ENCODE measurements around the gene ST7.

The ST7 gene

DNA sequence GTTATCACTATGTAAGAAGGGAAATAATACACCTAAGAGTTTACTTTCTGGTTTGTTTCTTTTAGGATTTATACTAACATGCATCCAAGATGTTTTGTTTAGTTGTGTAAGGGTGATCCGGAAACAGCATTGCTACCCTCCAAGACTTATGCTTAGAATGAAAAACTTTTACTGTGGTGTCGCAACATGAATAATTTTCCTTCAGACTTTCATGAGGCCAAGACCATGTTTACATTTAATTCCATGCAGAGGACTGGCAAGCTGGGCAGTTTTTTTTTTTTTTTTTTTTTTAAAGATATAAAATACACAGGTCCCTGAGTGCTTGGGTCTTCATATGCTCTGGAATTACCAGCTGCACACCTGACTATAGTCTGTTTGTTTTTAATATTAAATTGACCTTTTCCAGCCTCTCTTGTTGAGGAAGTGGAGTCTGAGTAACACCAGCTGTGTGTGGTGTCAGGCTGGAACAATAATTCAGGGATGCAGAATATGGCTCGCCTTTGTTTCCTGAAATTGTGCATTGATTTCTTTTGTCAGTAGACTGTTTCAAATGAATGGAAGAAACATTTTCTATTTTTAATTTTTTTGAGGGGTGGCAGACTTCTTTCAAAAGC, 81.7 kb downstream of the ST7 start:
- DNase-seq: no peak

DNA sequence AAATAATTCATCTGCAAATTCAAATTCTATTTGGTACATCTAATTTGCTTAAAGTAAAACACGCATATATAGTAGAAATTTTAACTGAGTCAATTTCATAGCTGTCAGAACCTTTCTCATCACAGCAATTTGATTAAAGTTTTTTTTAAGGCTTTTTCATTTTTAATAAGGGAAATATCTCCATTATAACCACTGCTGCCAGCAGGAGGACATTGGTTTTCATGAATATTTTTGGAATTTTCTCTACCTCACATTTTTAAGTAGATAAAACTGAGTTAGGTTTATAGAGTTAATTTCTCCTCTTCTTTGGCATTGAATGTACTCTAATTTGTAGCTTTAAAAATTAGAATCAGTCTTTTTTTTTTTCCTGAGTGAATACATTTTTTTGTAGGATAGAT, 82.2 kb downstream of the ST7 start:
- no peak for DNase-seq

GRCh38 chr7:117036053-117036669, 82.9 kb downstream of the ST7 start:
- DNase-seq: no peak

DNA sequence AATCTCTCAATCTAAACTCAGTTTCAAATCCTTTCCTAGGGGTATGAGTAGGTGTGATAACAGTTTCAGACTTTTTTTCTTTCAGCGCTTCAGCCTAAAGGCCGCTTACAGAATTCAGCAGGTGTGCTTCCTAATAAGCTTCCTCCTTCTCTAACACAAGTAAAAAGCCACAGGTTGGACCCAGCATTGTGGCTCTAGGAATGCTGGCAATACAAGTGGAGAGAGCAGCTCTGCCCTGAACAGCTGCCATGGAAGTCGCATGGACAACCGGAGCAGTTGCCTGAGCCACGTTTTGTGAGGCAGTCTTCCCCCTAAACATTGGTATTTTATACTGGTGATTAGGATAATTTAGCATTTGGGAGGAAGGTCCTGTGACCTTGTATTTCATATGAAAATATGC, 83.5 kb downstream of the ST7 start:
- no peak for DNase-seq

- DNase-seq: no peak
These were observed 85.1 kb downstream of the ST7 start for GRCh38 chr7:117038408-117038807.

DNA sequence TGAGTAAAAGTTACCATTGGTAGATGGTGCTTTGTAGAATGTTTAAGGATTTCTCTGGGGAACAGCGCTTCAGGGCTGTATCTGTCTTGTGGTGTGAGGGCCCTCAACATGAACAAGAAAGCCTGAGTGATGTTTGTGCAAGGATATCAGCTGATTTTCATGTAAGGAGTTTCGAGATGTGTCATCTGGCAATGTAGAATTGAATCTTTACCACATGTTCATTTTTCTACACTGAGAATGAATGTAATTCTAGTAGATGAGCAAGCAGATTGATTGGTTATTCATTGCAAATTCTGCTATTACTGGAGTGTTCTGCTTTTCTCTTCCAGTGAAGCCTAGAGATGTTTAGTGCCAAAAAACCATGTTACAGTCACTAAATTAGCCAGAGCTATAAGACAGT, 87.7 kb downstream of the ST7 start:
- DNase-seq: no peak

- DNase-seq: no peak
These were observed 88.5 kb downstream of the ST7 start for GRCh38 chr7:117041822-117042221.

- no peak for DNase-seq
These were observed 90.0 kb downstream of the ST7 start for GRCh38 chr7:117043108-117043825.

DNA sequence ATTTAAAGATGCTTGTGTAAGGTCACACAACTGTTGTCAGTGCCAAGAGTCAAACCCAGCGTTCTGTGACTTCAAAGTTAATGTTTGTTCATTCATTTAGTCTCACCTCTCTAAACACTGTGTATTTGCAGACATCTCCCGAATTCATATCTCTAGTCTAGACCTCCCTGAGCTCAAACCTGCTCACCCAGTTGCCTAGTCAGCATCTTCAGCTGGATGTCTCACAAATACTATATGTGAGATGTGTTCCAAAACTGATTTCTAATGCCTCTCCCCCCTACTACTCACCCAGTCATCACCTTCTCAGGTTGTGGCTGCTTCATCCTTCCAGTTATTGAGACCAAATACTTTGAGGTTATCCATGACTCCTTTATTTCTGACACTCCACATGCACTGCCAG, 91.4 kb downstream of the ST7 start:
- no peak for DNase-seq

DNA sequence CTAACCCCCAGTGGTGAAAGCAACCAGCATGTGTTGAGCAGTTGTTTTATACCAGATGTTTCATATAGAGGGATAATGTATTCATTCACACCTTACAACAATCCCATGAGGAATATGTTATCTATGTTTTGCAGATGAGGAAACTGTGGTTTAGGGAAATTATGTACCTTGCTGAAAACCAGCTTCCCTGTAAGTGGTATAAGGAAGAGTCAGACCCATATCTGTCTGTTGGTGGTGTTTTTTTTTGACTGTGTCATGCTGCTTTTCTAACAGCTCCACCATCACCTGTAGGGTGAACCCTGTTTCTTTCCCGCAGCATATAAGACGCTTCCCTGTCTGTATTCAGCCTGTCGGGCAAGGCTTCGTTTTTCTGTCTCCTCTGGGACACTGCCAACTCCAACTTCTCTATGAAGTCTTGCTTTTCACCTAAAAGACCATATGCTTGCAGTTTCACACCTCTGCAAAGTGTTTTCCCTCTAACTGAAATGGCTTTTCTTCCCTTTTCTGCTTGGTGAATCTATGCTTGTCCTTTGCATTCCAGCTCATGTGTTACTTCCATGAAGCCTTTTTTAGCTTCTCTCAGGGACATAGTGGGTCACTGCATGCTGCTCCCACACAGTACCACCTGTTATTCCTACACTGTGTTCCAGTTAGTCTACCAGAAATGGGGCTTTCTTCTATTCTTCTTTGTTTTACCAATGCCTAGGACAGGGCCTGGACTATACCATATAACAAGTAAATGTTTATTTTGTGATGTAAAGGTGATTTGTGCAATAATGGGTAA, 92.8 kb downstream of the ST7 start:
- DNase-seq: no peak

GRCh38 chr7:117047496-117047895, 94.2 kb downstream of the ST7 start:
- DNase-seq: peak; percentile 75

- peak; percentile 70 for DNase-seq
These were observed 95.0 kb downstream of the ST7 start for GRCh38 chr7:117048114-117048866.

- peak; percentile 70 for DNase-seq
These were observed 95.6 kb downstream of the ST7 start for GRCh38 chr7:117048882-117049281.

GRCh38 chr7:117051808-117052207, 98.5 kb downstream of the ST7 start:
- no peak for DNase-seq

GRCh38 chr7:117053432-117053831, 100.1 kb downstream of the ST7 start:
- DNase-seq: no peak

DNA sequence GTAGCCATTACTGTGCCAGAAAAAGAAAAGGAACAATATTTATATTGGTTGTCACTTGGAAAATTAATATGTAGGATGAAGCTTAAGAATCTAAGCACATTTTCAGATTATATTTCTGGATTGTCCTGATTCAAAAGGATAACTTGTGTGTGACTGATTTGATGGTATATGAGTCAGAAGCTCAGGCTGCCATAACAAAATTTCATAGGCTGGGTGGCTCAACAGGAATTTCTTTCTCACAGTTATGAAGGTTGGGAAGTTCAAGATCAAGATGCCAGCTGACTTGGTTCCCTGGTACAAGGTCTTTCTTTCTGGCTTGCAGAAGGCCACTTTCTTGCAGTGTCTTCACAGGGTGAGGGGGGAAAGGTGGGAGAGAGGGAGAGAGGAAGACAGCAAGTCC, 108.5 kb downstream of the ST7 start:
- no peak for DNase-seq

GRCh38 chr7:117062300-117062699, 109.0 kb downstream of the ST7 start:
- DNase-seq: no peak

DNA sequence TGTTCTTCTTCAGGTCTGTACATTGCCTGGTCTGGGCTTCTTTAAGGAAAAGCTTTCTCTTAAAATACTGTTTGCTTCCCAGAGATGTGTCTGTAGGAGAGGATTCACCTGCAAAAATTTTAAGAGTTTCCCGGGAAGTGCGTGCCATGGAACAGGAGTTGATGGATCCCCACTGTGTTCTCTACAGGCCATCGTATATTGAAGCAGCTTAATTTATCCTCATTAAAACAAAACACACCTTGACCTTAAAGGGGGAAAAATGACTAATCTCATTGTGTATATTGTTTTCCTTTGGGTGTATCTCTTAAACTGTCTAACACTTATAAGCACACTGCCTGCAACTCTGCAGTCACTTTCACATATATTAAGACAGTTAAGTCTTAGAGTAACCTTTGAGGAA, 111.4 kb downstream of the ST7 start:
- DNase-seq: no peak

GRCh38 chr7:117065571-117066150, 112.4 kb downstream of the ST7 start:
- DNase-seq: no peak

DNA sequence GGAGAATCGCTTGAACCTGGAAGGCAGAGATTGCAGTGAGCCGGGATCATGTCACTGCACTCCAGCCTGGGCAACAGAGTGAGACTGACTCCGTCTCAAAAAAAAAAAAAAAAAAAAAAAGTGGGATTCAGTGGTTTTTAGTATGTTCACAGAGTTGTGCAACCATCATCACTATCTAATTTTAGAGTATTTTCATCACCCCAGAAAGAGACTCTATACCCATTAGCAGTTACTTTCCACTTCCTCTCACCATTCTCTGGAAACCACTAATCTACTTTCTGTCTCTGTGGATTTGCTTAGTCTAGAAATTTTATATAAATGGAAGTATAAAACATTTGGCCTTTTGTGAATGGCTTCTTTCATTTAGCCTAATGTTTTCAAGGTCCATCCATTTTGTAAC, 113.4 kb downstream of the ST7 start:
- no peak for DNase-seq

DNA sequence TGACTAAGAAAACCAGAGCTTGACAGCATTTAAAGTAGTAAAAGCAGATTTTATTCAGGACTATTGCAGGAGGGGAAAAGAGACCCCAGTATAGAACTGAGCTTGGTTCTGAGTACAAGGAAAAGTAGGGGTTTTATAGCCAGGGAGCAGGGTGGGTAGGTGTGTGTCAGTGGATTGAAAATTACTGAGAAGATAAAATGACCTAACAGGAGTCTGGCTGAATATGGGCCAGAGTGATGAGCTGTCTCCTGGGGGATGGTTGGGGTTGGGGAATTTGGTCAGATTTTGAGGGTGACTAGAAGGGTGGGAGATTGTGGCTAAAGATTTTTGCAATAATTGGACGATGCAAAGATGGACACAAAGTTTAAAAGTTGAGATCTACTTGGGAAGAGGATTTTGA, 114.0 kb downstream of the ST7 start:
- no peak for DNase-seq

GRCh38 chr7:117068511-117069145, 115.3 kb downstream of the ST7 start:
- peak; percentile 99 for DNase-seq

Measured in DMS79 treated with DMSO at 0.1 percent for 48 hours (cell line).